HG03064 (cell line): ENCODE measurements around the gene STK39.

Experiments used
- ATAC-seq: cut with Tn5 transposase; IDR thresholded peaks from one replicate; pipeline ENCODE4 v1.9.1; 2021; ENCODE audit warnings: low read depth; ENCODE audit not compliant: unreplicated experiment

Gene STK39

GRCh38 chr2:168060986-168061750, 186.2 kb downstream of the STK39 start:
- no peak for ATAC-seq

GRCh38 chr2:168059758-168060157, 187.6 kb downstream of the STK39 start:
- no peak for ATAC-seq

- no peak for ATAC-seq
Measured at GRCh38 chr2:168058675-168059074, 188.7 kb downstream of the STK39 start.

- ATAC-seq, result no peak
Measured at GRCh38 chr2:168056242-168056787, 191.1 kb downstream of the STK39 start.

GRCh38 chr2:168054657-168055056, 192.7 kb downstream of the STK39 start:
- ATAC-seq, result no peak

- no peak for ATAC-seq
Measured at GRCh38 chr2:168053676-168054075, 193.7 kb downstream of the STK39 start.

GRCh38 chr2:168052773-168053172, 194.6 kb downstream of the STK39 start:
- no peak for ATAC-seq

GRCh38 chr2:168050377-168050776, 197.0 kb downstream of the STK39 start:
- ATAC-seq, result no peak

- ATAC-seq, result no peak
Measured at GRCh38 chr2:168049609-168050008, 197.8 kb downstream of the STK39 start.

GRCh38 chr2:168047091-168047690, 200.2 kb downstream of the STK39 start:
- no peak for ATAC-seq

GRCh38 chr2:168044579-168044978, 202.8 kb downstream of the STK39 start:
- no peak for ATAC-seq

- ATAC-seq, result no peak
Measured at GRCh38 chr2:168044176-168044575, 203.2 kb downstream of the STK39 start.

GRCh38 chr2:168042127-168042824, 205.1 kb downstream of the STK39 start:
- ATAC-seq, result peak; percentile 94

- ATAC-seq, result no peak
Measured at GRCh38 chr2:168039881-168040280, 207.5 kb downstream of the STK39 start.

GRCh38 chr2:168037778-168038177, 209.6 kb downstream of the STK39 start:
- ATAC-seq, result no peak

GRCh38 chr2:168035458-168035857, 211.9 kb downstream of the STK39 start:
- no peak for ATAC-seq

- ATAC-seq, result no peak
Measured at GRCh38 chr2:168034616-168035015, 212.8 kb downstream of the STK39 start.

- no peak for ATAC-seq
Measured at GRCh38 chr2:168033966-168034365, 213.4 kb downstream of the STK39 start.

- ATAC-seq, result no peak
Measured at GRCh38 chr2:168032091-168032490, 215.3 kb downstream of the STK39 start.

- peak; percentile 81 for ATAC-seq
Measured at GRCh38 chr2:168030862-168031624, 216.4 kb downstream of the STK39 start.

GRCh38 chr2:168029071-168029470, 218.3 kb downstream of the STK39 start:
- ATAC-seq, result no peak
